ENCODE results near the gene MGARP.

GRCh38 chr4:139282065-139282720, 2.2 kb upstream of the MGARP start:
- TF ChIP-seq, protein P1, sequence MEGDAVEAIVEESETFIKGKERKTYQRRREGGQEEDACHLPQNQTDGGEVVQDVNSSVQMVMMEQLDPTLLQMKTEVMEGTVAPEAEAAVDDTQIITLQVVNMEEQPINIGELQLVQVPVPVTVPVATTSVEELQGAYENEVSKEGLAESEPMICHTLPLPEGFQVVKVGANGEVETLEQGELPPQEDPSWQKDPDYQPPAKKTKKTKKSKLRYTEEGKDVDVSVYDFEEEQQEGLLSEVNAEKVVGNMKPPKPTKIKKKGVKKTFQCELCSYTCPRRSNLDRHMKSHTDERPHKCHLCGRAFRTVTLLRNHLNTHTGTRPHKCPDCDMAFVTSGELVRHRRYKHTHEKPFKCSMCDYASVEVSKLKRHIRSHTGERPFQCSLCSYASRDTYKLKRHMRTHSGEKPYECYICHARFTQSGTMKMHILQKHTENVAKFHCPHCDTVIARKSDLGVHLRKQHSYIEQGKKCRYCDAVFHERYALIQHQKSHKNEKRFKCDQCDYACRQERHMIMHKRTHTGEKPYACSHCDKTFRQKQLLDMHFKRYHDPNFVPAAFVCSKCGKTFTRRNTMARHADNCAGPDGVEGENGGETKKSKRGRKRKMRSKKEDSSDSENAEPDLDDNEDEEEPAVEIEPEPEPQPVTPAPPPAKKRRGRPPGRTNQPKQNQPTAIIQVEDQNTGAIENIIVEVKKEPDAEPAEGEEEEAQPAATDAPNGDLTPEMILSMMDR (IDR thresholded peaks at IDR 0.05; ENCODE audit: low read length) = no peak
- TF ChIP-seq EZH2 (IDR thresholded peaks at IDR 0.05; ENCODE audit: borderline replicate concordance, low read length) = no peak
